OCI-LY7 (cell line): ENCODE results near the gene DOCK4.

Source experiments
- CTCF ChIP-seq: fragments of 200-600 bp; sonication (generic); conservative IDR thresholded peaks from 2 replicates; pipeline ENCODE4 v1.5.1; 2014; ENCODE audit warnings: mild to moderate bottlenecking, antibody characterized with exemption, low read length, moderate library complexity, mixed read lengths
- EZH2phosphoT487 ChIP-seq: fragments of 200-600 bp; sonication (generic); IDR thresholded peaks from 2 replicates; pipeline ENCODE4 v1.6.1; 2018; ENCODE audit warnings: low read depth, borderline replicate concordance, mild to moderate bottlenecking, mixed run types, antibody characterized with exemption, low read length, moderate library complexity, mixed read lengths

GRCh38 chr7:111678281-111678680, 527.9 kb downstream of the DOCK4 start:
- TF ChIP-seq CTCF (no peak), EZH2phosphoT487 (no peak)
